HAP-1 (cell line): ENCODE data around the gene STK38.
"Not testable (repeated sequence)": the region's sequence is repeated elsewhere in the genome, so short reads cannot be mapped to it uniquely, and the experiment has no call there.

ENCODE experiments used
- DNase-seq, 2 experiments: peaks; one replicate each; pipeline ENCODE4 v3.0.0-alpha.2; 2016 to 2020; ENCODE audit warnings: low spot score in 2 of 2
- H3K27me3 ChIP-seq: fragments of 250-450 bp; sonication (Bioruptor Pico); 2 replicates; pipeline ENCODE4 v1.5.1; 2020; ENCODE audit warnings: low read depth, mild to moderate bottlenecking, moderate library complexity
- H3K36me3 ChIP-seq: fragments of 250-450 bp; sonication (Bioruptor Pico); replicated peaks from 2 replicates; pipeline ENCODE4 v1.5.1; 2020; ENCODE audit warnings: mild to moderate bottlenecking
- H3K4me1 ChIP-seq: fragments of 250-450 bp; sonication (Bioruptor Pico); 2 replicates; pipeline ENCODE4 v1.5.1; 2020; ENCODE audit warnings: mild to moderate bottlenecking
- H3K4me3 ChIP-seq: fragments of 250-450 bp; sonication (Bioruptor Pico); 2 replicates; pipeline ENCODE4 v1.5.1; 2020; ENCODE audit warnings: mild to moderate bottlenecking, moderate library complexity
- H3K9me3 ChIP-seq: fragments of 250-450 bp; sonication (Bioruptor Pico); 2 replicates; pipeline ENCODE4 v1.5.1; 2020; ENCODE audit warnings: mild to moderate bottlenecking, moderate library complexity
- in situ Hi-C: fragments of 300-500 bp; cut with MboI; formaldehyde crosslinking; loops from 3 replicates; pipeline ENCODE4 v1.14.3; 2020; ENCODE audit warnings: low sequenced_read_pairs, inconsistent platforms, mixed read lengths

The STK38 gene

DNA sequence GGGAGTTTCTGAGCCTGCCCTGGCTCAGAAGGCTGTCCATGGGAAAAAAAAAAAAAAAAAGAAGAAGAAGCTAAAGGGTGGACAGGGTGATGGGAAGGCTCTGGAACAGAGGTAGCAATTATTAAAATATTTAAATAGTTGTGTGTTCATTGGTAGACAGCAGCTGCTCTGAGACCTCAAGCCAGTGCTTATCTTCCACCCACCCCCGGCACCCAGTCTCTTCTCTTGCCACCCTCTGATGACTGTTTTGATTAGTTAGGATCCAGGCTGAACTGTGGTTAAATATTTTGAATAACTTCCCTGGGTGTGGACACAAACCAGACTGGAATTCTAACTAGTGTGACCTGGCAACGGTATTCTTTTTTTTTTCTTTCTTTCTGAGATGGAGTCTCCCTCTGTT, 30.0 kb upstream of the STK38 start:
- peaks cover 8% of the 10 kb centered on the region for H3K4me1 ChIP-seq
- in situ Hi-C loops, result no loop called here
- no peaks in the 10 kb centered on the region for H3K9me3 ChIP-seq
- no peaks in the 10 kb centered on the region for H3K27me3 ChIP-seq
- H3K36me3 ChIP-seq, result no peaks in the 10 kb centered on the region
- no peak for DNase-seq
- no peak overlapping the region for H3K4me3 ChIP-seq

DNA sequence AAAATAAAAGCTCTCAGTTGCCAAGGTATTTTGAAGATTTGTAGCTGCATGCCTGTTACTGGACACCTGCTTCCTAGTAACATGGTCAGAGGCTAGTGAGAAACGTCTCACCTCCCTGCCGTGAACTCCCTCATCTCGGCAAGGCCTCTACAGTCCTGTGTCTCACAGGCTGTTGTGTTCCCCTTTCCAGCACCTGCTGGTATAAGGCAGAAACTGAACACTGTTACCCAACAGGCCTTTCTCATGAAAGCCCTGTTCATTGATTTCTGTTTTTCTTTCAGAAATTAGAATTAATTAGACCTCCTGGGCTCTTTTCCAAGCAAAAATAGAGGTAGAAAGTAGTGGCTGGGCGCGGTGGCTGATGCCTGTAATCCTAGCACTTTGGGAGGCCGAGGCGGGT, 29.3 kb upstream of the STK38 start:
- no peaks in the 10 kb centered on the region for H3K36me3 ChIP-seq
- H3K9me3 ChIP-seq, result no peaks in the 10 kb centered on the region
- no peaks in the 10 kb centered on the region for H3K27me3 ChIP-seq
- DNase-seq, result no peak
- in situ Hi-C loops, result no loop called here
- H3K4me3 ChIP-seq, result no peak overlapping the region
- peaks cover 8% of the 10 kb centered on the region for H3K4me1 ChIP-seq

DNA sequence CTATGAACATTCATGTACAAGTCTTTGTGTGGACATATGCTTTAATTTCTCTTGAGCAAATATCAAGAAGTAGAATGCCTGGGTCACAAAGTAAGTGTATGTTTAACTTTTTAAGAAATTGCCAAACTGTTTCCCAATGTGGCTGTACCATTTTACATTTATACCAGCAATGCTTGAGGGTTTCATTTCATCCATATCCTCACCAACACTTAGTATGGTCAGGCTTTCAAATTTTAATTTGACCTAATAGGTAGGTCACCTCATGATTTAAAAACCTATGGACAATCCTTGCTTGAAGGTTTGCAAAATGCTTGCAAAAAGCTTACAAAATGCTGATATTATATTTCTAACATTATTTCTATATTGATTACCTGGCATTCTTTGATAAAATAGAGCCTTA, 27.4 kb upstream of the STK38 start:
- in situ Hi-C loops, result no loop called here
- Histone ChIP-seq H3K4me1 (peaks cover 3% of the 10 kb centered on the region; the same call in 1 of the 2 replicates), H3K9me3 (0 out of 2 replicates have a peak, but pooled peaks cover 2% of the 10 kb centered on the region), H3K4me3 (no peak overlapping the region), H3K27me3 (no peaks in the 10 kb centered on the region), H3K36me3 (no peaks in the 10 kb centered on the region)
- no peak for DNase-seq

DNA sequence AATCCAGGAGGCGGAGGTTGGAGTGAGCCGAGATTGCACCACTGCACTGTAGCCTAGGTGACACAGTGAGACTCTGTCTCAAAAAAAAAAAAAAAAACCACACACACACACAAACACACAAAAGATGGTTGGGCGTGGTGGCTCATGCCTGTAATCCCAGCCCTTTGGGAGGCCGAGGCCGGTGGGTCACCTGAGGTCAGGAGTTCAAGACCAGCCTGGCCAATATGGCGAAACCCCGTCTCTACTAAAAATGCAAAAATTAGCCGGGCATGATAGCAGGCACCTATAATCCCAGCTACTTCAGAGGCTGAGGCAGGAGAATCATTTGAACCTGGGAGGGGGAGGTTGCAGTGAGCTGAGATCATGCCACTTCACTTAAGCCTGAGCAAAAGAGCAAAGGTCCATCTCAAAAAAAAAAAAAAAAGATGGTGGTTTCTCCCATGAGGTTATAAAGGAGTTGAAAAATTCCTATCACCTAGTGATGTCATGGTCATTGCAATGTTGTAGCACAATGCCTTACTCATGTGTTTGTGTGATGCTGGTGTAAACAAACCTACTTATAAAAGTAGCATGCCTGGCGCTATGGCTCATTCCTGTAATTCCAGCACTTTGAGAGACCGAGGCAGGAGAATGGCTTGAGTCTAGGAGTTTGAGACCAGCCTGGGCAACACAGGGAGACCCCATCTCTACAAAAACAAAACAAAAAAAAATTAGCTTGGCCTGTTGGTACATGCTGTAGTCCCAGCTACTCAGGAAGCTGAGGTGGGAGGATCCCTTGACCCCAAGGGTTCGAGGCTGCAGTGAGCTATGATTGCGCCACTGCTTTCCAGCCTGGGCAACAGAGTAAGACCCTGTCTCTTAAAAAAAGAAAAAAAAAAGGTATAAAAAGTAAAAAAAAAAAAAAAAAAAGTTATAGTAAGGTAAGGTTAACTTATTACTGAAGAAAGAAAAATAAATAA, 25.4 kb upstream of the STK38 start:
- H3K27me3 ChIP-seq, H3K9me3 ChIP-seq, DNase-seq, H3K4me3 ChIP-seq, H3K36me3 ChIP-seq, H3K4me1 ChIP-seq, in situ Hi-C loops: not testable (repeated sequence)

DNA sequence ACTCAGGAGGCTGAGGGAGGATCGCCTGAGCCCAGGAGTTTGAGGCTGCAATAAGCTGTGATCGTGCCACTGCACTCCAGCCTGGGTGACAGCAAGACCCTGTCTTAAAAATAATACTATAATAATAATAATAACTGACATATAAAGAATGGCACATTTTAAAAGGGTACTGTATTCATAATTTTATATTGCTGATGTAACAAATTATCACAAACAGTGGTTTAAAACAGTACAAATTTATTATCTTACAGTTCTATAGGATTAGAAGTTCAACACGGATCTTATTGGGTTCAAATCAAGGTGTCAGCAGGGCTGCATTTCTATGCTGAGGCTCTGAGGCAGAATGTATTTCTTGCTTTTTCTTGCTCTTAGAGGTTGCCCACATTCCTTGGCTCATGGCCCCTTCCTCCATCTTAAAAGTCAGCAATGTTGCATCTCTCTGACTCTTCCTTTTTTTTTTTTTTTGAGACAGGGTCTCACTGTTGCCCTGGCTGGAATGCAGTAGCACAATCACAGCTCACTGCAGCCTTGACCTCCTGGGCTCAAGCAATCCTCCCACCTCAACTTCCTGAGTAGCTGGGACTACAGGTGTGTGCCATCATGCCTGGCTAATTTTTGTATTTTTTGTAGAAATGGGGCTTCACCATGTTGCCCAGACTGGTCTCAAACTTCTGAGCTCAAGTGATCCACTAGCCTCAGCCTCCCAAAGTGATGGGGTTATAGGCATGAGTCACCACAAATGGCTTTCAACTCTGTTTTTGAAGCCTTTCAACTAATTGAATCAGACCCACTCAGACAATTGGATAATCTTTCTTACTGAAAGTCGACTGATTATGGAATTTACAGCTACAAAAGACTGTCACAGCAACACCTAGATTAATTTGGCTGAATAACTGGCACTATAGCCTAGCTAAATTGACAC, 24.1 kb upstream of the STK38 start:
- DNase-seq, result no peak

DNA sequence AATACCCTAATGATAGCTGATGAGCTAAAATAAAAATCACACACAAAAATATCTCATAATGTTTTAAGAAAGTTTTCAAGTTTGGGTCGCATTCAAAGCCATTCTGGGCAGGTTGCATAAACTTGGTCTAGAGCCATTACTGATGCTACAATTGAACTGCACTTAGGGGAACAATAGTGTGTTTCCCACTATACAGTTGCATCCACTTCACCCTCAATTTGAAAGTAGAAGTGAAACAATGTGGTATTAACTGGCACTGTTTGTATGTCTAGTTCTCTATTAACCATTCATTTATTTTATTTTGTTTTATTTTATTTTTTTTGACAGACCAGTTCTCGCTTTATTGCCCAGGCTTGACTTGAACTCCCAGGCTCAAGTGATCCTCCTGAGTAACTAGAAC, 23.0 kb upstream of the STK38 start:
- DNase-seq, result no peak
- in situ Hi-C loops, result no loop called here
- Histone ChIP-seq H3K4me1 (no peaks in the 10 kb centered on the region), H3K27me3 (no peaks in the 10 kb centered on the region), H3K4me3 (no peak overlapping the region), H3K9me3 (0 out of 2 replicates have a peak, but pooled peaks cover 2% of the 10 kb centered on the region), H3K36me3 (no peaks in the 10 kb centered on the region)

More for the DNA sequence above, 24.1 kb upstream of the STK38 start:
- H3K4me1 ChIP-seq, result no peaks in the 10 kb centered on the region
- H3K4me3 ChIP-seq, result no peak overlapping the region
- in situ Hi-C loops, result no loop called here
- H3K9me3 ChIP-seq, result 0 out of 2 replicates have a peak, but pooled peaks cover 2% of the 10 kb centered on the region
- H3K36me3 ChIP-seq, result no peaks in the 10 kb centered on the region
- H3K27me3 ChIP-seq, result no peaks in the 10 kb centered on the region

DNA sequence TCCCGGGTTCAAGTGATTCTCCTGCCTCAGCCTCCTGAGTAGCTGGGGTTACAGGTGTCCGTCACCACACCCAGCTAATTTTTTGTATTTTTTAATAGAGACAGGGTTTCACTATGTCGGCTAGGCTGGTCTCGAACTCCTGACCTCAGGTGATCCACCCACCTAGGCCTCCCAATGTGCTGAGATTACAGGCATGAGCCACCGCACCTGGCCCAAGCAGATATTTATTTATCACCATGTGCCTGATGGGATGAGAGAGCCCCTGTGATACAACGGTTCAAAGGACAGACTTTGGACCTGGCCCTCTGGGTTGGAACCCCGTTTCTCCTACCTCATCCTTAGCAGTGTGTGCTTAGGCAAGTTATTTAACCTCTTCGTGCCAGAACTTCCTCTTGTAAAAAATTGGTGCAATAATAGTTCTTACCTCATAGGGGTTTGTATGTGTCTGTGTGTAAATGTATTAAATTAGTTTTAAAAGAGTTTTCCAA, 19.2 kb upstream of the STK38 start:
- Histone ChIP-seq H3K4me1 (no peaks in the 10 kb centered on the region; the same call in none of the 2 replicates), H3K4me3 (no peak overlapping the region), H3K9me3 (0 out of 2 replicates have a peak, but pooled peaks cover 2% of the 10 kb centered on the region), H3K36me3 (no peaks in the 10 kb centered on the region), H3K27me3 (no peaks in the 10 kb centered on the region)
- no peak for DNase-seq
- in situ Hi-C loops, result no loop called here

DNA sequence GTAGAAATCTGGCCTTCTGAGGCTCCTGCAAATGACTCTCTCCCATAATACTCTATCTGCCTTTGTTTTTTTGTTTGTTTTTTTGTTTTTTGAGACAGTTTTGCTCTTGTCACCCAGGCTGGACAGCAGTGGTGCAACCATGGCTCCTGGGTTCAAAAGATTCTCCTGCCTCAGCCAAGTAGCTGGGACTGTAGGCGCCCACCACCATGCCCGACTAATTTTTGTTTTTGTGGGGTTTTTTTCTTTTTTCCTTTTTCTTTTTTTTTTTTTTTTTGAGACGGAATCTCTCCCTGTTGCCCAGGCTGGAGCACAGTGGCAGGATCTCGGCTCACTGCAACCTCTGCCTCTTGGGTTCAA, 16.6 kb upstream of the STK38 start:
- Histone ChIP-seq H3K27me3 (no peaks in the 10 kb centered on the region), H3K4me3 (no peak overlapping the region), H3K4me1 (no peaks in the 10 kb centered on the region; the same call in none of the 2 replicates), H3K9me3 (no peaks in the 10 kb centered on the region), H3K36me3 (no peaks in the 10 kb centered on the region)
- DNase-seq, result no peak
- in situ Hi-C loops, result no loop called here

DNA sequence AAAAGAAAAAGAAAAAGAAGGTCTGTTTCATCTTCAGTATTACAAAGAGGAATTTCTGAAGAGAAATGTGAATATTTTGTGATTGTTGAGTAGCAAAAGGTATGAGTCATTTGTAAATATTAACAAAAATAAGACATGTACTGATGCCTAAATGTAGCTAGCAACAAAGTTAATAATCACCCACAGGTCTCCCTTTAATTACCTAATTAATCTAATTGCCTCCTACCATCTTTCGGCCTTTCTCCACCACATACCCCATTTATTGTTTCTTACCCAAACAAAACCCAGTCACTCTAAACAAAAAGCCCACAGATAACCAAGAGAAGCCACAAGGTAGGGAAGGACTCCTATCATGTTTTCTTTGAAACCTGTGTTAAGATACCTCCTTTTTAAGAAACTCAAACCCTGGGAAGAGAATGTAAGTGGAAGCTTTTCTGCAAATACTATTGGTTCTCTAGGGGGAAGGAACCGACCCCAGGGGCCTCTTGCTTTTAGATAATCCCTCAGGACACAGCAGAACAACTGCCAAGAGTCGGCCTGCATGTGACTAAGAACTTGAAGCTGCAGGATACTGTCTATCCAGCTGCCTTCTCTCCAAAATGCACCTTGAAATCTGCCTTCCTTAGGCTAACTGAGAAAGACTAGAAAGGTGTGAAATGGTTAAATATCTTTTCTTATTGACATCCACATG, 16.1 kb upstream of the STK38 start:
- Histone ChIP-seq H3K27me3 (no peaks in the 10 kb centered on the region), H3K4me3 (no peak overlapping the region), H3K4me1 (no peaks in the 10 kb centered on the region; the same call in none of the 2 replicates), H3K36me3 (no peaks in the 10 kb centered on the region), H3K9me3 (no peaks in the 10 kb centered on the region)
- in situ Hi-C loops, result no loop called here
- no peak for DNase-seq

DNA sequence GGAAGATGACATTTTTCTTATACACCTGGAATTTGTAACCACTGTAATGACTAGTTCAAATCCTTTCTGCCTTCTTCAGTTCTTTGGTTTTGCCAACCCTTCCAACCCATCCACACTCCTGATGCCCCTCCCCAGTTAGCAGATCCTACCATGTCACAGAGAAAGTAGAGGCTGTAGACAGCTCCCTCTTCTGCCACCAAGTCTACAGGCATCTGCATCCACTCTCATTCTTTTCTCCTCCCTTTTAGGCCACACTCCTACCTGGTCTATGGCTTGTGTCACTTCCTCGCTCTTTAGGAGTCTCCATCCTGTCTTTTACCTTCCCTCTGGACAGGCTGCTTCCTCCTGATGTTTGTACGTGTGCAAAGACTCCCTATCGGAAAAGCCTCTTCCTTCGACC, 13.5 kb upstream of the STK38 start:
- no peak for DNase-seq
- Histone ChIP-seq H3K4me3 (no peak overlapping the region), H3K4me1 (no peaks in the 10 kb centered on the region; the same call in none of the 2 replicates), H3K27me3 (no peaks in the 10 kb centered on the region), H3K36me3 (no peaks in the 10 kb centered on the region), H3K9me3 (no peaks in the 10 kb centered on the region)
- in situ Hi-C loops, result no loop called here

DNA sequence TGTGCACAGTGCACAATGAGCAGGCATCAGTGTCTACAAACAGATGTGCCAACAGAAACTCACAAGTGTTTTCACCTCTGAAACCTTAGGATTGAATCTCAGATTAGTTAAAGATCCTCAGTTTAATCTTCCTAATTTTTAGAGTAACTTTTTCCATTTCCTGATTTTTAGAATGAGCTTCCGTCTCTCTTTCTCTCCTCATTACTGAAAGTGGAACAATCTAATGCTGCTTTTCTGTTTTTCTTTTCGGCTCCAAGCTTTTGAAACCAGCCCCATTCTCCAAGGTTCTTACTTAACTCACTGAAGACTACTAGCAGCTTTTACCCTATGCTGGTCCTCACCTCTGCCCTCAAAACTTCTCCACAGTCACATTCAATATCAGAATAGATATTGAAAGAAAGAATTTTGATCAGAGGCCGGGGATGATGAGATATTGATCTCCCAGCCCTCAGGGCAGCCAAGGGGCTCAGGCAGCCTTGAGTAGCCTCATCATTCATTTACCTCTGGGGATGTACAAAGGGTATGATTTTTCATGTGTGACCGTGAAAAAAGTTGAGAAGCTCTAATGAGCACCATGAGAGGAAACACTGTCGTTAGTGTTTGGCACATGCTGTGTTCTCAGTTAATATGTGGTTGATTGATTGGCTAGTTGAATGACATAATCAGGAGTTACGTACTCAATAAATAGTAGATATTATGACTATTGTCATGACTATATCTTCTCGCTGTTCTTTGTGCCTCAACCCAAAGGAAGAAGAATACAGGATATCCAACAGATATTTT, 11.9 kb upstream of the STK38 start:
- H3K4me1 ChIP-seq, result no peaks in the 10 kb centered on the region; the same call in none of the 2 replicates
- in situ Hi-C loops, result no loop called here
- no peaks in the 10 kb centered on the region for H3K27me3 ChIP-seq
- H3K9me3 ChIP-seq, result no peaks in the 10 kb centered on the region
- no peak for DNase-seq
- no peak overlapping the region for H3K4me3 ChIP-seq
- no peaks in the 10 kb centered on the region for H3K36me3 ChIP-seq

DNA sequence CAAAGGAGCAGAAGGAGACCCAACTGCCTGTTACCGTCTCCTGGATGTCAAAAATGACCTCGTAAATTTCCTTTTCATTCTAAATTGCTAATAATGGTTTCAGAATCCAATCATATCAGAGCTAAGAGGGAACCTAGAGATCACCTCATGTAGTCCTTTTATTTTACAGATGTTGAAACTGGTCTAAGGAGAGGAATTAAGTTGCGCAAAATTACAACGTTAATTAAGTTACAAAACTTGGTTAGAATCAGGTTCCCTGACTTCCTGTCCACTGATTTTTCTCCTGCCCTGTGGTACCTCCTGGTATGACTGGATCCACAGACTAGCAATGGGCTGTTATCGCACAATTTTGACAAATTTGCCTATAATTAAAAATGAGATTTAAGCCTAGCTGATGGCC, 9.0 kb upstream of the STK38 start:
- Histone ChIP-seq H3K4me1 (no peaks in the 10 kb centered on the region), H3K27me3 (no peaks in the 10 kb centered on the region), H3K4me3 (no peak overlapping the region), H3K36me3 (no peaks in the 10 kb centered on the region), H3K9me3 (no peaks in the 10 kb centered on the region)
- DNase-seq, result no peak
- in situ Hi-C loops, result no loop called here
